HEK293 (cell line): ENCODE measurements around the gene SLC17A4.

Experiments
- CTCF ChIA-PET: fragments of 350-600 bp; formaldehyde crosslinking; extraction: SDS; loops from one replicate; lab custom pipeline; 2021; ENCODE audit warnings: antibody characterized with exemption; lab: Yijun Ruan, JAX
- POLR2A ChIA-PET: fragments of 300-600 bp; formaldehyde crosslinking; extraction: SDS; loops from one replicate; lab custom pipeline; 2020; ENCODE audit warnings: antibody characterized with exemption, inconsistent platforms; lab: Yijun Ruan, JAX
- H3K27ac ChIP-seq: fragments of 200-500 bp; sonication (Bioruptor generic); 2 replicates; pipeline ENCODE4 v1.5.1; 2014; ENCODE audit warnings: low read depth, low read length, control low read depth, inconsistent platforms; ENCODE audit errors: extremely low read depth
- H3K36me3 ChIP-seq, 2 experiments: fragments of 200-500 bp in 1 of 2; sonication (Bioruptor generic) in 1 of 2; 1 replicate in 1 of 2; 2 replicates in 1 of 2; pipeline ENCODE4 v1.5.1; 2014 to 2017; ENCODE audit warnings: inconsistent platforms in 2 of 2, low read length in 2 of 2; ENCODE audit not compliant: control insufficient read depth in 2 of 2, insufficient read depth in 1 of 2
- H3K4me1 ChIP-seq: fragments of 200-500 bp; sonication (Bioruptor generic); 2 replicates; pipeline ENCODE4 v1.5.1; 2014; ENCODE audit warnings: mild to moderate bottlenecking, low read length, inconsistent platforms; ENCODE audit not compliant: control insufficient read depth, insufficient read depth
- H3K4me3 ChIP-seq: 2 replicates; pipeline ENCODE4 v1.5.1; 2011; ENCODE audit warnings: low read depth, mild to moderate bottlenecking, control low read depth, low read length, moderate library complexity
- H3K9me3 ChIP-seq: fragments of 200-500 bp; sonication (Bioruptor generic); 2 replicates; pipeline ENCODE4 v1.5.1; 2014; ENCODE audit warnings: low read depth, low read length, inconsistent platforms; ENCODE audit not compliant: control insufficient read depth, insufficient read depth
- AEBP2 ChIP-seq: fragments of 450-650 bp; formaldehyde crosslinking; IDR thresholded peaks from 2 replicates; pipeline ENCODE4 v1.5.1; 2016; ENCODE audit warnings: missing biosample characterization, missing genetic modification characterization, borderline replicate concordance
- BCL11A ChIP-seq: fragments of 450-650 bp; formaldehyde crosslinking; IDR thresholded peaks from 2 replicates; pipeline ENCODE4 v1.5.1; 2016; ENCODE audit warnings: low read depth, missing biosample characterization, missing genetic modification characterization
- CTCF ChIP-seq: fragments of 450-650 bp; formaldehyde crosslinking; IDR thresholded peaks from 2 replicates; pipeline ENCODE4 v1.5.1; 2016; ENCODE audit warnings: missing biosample characterization, missing genetic modification characterization
- MYNN ChIP-seq: fragments of 450-650 bp; formaldehyde crosslinking; IDR thresholded peaks from 2 replicates; pipeline ENCODE4 v1.5.1; 2016; ENCODE audit warnings: missing biosample characterization, missing genetic modification characterization, borderline replicate concordance
- MZF1 ChIP-seq: fragments of 450-650 bp; formaldehyde crosslinking; IDR thresholded peaks from 2 replicates; pipeline ENCODE4 v1.5.1; 2017; ENCODE audit warnings: missing biosample characterization, missing genetic modification characterization, borderline replicate concordance
- SCRT2 ChIP-seq: fragments of 450-650 bp; formaldehyde crosslinking; IDR thresholded peaks from 2 replicates; pipeline ENCODE4 v1.5.1; 2016; ENCODE audit warnings: missing biosample characterization, missing genetic modification characterization
- SETDB1 ChIP-seq: IDR thresholded peaks from one replicate; pipeline ENCODE4 v1.6.1; 2017; ENCODE audit warnings: mild to moderate bottlenecking, low read length, moderate library complexity, mixed read lengths; ENCODE audit not compliant: insufficient read length
- SP2 ChIP-seq: fragments of 450-650 bp; formaldehyde crosslinking; IDR thresholded peaks from 2 replicates; pipeline ENCODE4 v1.5.1; 2016; ENCODE audit warnings: missing biosample characterization, missing genetic modification characterization
- ZBTB6 ChIP-seq: fragments of 450-650 bp; formaldehyde crosslinking; IDR thresholded peaks from 2 replicates; pipeline ENCODE4 v1.5.1; 2017; ENCODE audit warnings: missing biosample characterization, missing genetic modification characterization
- ZEB2 ChIP-seq: fragments of 450-650 bp; formaldehyde crosslinking; IDR thresholded peaks from 2 replicates; pipeline ENCODE4 v1.5.1; 2016; ENCODE audit warnings: missing biosample characterization, missing genetic modification characterization
- ZIC2 ChIP-seq: fragments of 450-650 bp; formaldehyde crosslinking; IDR thresholded peaks from 2 replicates; pipeline ENCODE4 v1.5.1; 2016; ENCODE audit warnings: missing biosample characterization, missing genetic modification characterization
- ZNF133 ChIP-seq: fragments of 450-650 bp; formaldehyde crosslinking; IDR thresholded peaks from 2 replicates; pipeline ENCODE4 v1.5.1; 2016; ENCODE audit warnings: missing biosample characterization, missing genetic modification characterization
- ZNF155 ChIP-seq: fragments of 450-650 bp; formaldehyde crosslinking; IDR thresholded peaks from 2 replicates; pipeline ENCODE4 v1.5.1; 2016; ENCODE audit warnings: missing biosample characterization, missing genetic modification characterization
- ZNF2 ChIP-seq: fragments of 450-650 bp; formaldehyde crosslinking; IDR thresholded peaks from 2 replicates; pipeline ENCODE4 v1.5.1; 2016; ENCODE audit warnings: missing biosample characterization, missing genetic modification characterization
- ZNF354C ChIP-seq: fragments of 450-650 bp; formaldehyde crosslinking; IDR thresholded peaks from 2 replicates; pipeline ENCODE4 v1.5.1; 2016; ENCODE audit warnings: missing biosample characterization, missing genetic modification characterization, low read depth, borderline replicate concordance
- ZNF362 ChIP-seq: fragments of 450-650 bp; formaldehyde crosslinking; IDR thresholded peaks from 2 replicates; pipeline ENCODE4 v1.5.1; 2016; ENCODE audit warnings: missing biosample characterization, missing genetic modification characterization
- ZNF391 ChIP-seq: fragments of 450-650 bp; formaldehyde crosslinking; IDR thresholded peaks from 2 replicates; pipeline ENCODE4 v1.5.1; 2016; ENCODE audit warnings: low read depth, missing biosample characterization, missing genetic modification characterization, borderline replicate concordance
- ZNF416 ChIP-seq: fragments of 450-650 bp; formaldehyde crosslinking; IDR thresholded peaks from 2 replicates; pipeline ENCODE4 v1.5.1; 2016; ENCODE audit warnings: missing biosample characterization, missing genetic modification characterization
- ZNF426 ChIP-seq: fragments of 450-650 bp; formaldehyde crosslinking; IDR thresholded peaks from 2 replicates; pipeline ENCODE4 v1.5.1; 2017; ENCODE audit warnings: missing biosample characterization, missing genetic modification characterization, mild to moderate bottlenecking, inconsistent platforms, moderate library complexity
- ZNF473 ChIP-seq: fragments of 450-650 bp; formaldehyde crosslinking; IDR thresholded peaks from 2 replicates; pipeline ENCODE4 v1.5.1; 2017; ENCODE audit warnings: missing biosample characterization, missing genetic modification characterization
- ZNF529 ChIP-seq: fragments of 450-650 bp; formaldehyde crosslinking; IDR thresholded peaks from 2 replicates; pipeline ENCODE4 v1.5.1; 2017; ENCODE audit warnings: missing genetic modification characterization, missing biosample characterization; ENCODE audit not compliant: insufficient replicate concordance
- ZNF544 ChIP-seq: fragments of 450-650 bp; formaldehyde crosslinking; IDR thresholded peaks from 2 replicates; pipeline ENCODE4 v1.5.0; 2017; ENCODE audit warnings: missing biosample characterization, missing genetic modification characterization
- ZNF654 ChIP-seq: fragments of 450-650 bp; formaldehyde crosslinking; IDR thresholded peaks from 2 replicates; pipeline ENCODE4 v1.5.1; 2016; ENCODE audit warnings: low read depth, missing biosample characterization, missing genetic modification characterization
- ZNF768 ChIP-seq: fragments of 450-650 bp; formaldehyde crosslinking; IDR thresholded peaks from 2 replicates; pipeline ENCODE4 v1.5.1; 2018; ENCODE audit warnings: missing biosample characterization, mild to moderate bottlenecking, missing genetic modification characterization
- ZXDB ChIP-seq: fragments of 450-650 bp; formaldehyde crosslinking; IDR thresholded peaks from 2 replicates; pipeline ENCODE4 v1.5.1; 2016; ENCODE audit warnings: missing biosample characterization, missing genetic modification characterization
- TF ChIP-seq, protein P1 (sequence below): fragments of 450-650 bp; formaldehyde crosslinking; IDR thresholded peaks from 2 replicates; pipeline ENCODE4 v1.5.1; 2016; ENCODE audit warnings: missing biosample characterization, missing genetic modification characterization

The SLC17A4 gene

GRCh38 chr6:25788305-25788922 is 33.9 kb downstream of the SLC17A4 start:
- TF ChIP-seq ZNF426 (tag by site-specific recombination) = no peak
- TF ChIP-seq ZNF654 (tag by site-specific recombination) = peak; percentile 41
- no peak for TF ChIP-seq ZEB2 (tag by site-specific recombination)
- TF ChIP-seq ZNF354C = no peak
- TF ChIP-seq, protein P1, sequence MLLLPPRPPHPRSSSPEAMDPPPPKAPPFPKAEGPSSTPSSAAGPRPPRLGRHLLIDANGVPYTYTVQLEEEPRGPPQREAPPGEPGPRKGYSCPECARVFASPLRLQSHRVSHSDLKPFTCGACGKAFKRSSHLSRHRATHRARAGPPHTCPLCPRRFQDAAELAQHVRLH (tag by site-specific recombination) = peak; percentile 51; the same call in 1 of the 2 replicates
- peak; percentile 29; the same call in 1 of the 2 replicates for TF ChIP-seq CTCF
- no peak for TF ChIP-seq ZNF544 (tag by site-specific recombination)
- no peak for TF ChIP-seq SP2 (tag by site-specific recombination)
- TF ChIP-seq MZF1 (tag by site-specific recombination) = 0 out of 2 replicates have a peak, but pooled peaks have one; percentile 21
- TF ChIP-seq ZNF362 = no peak
- ChIA-PET POLR2A (interaction anchor here (0.6 kb wide), 2 partner anchors 315 to 415 kb away, joined by 3 read pairs; a partner anchor contains a TSS), CTCF (interaction anchor here (0.6 to 2.9 kb wide), 56 partner anchors 8 to 309 kb away, joined by 3 to 27 read pairs (median 4); partner anchors contain the start of gene SLC17A1)
- no peak overlapping the region for H3K27ac ChIP-seq
- H3K4me3 ChIP-seq = no peak overlapping the region
- no peaks in the 10 kb centered on the region for H3K36me3 ChIP-seq
- H3K4me1 ChIP-seq = no peaks in the 10 kb centered on the region
- H3K9me3 ChIP-seq = no peaks in the 10 kb centered on the region

GRCh38 chr6:25789475-25789874 is 34.9 kb downstream of the SLC17A4 start:
- Histone ChIP-seq H3K4me3 (no peak overlapping the region), H3K4me1 (no peaks in the 10 kb centered on the region), H3K36me3 (no peaks in the 10 kb centered on the region), H3K9me3 (no peaks in the 10 kb centered on the region), H3K27ac (no peak overlapping the region)
- CTCF ChIA-PET = interaction anchor here (0.6 to 2.9 kb wide), 28 partner anchors 10 to 308 kb away, joined by 3 to 27 read pairs (median 4); partner anchors contain the start of gene SLC17A1
- POLR2A ChIA-PET = interaction anchor here (0.6 kb wide), 1 partner anchor 416 kb away, joined by 3 read pairs; no protein-coding TSS in a partner anchor
- 0 out of 2 replicates have a peak, but pooled peaks have one; percentile 42 for TF ChIP-seq SCRT2 (tag by site-specific recombination)
- TF ChIP-seq ZXDB (tag by site-specific recombination) = no peak
- no peak for TF ChIP-seq ZBTB6 (tag by site-specific recombination)

GRCh38 chr6:25792016-25792415 is 37.5 kb downstream of the SLC17A4 start:
- no peak overlapping the region for H3K27ac ChIP-seq
- H3K4me1 ChIP-seq = no peaks in the 10 kb centered on the region
- ChIA-PET POLR2A (no interaction called here), CTCF (interaction anchor here (1.3 to 2.0 kb wide), 2 partner anchors 29 to 98 kb away, joined by 4 read pairs; no protein-coding TSS in a partner anchor)
- H3K36me3 ChIP-seq = no peaks in the 10 kb centered on the region
- no peak overlapping the region for H3K4me3 ChIP-seq
- no peaks in the 10 kb centered on the region for H3K9me3 ChIP-seq
- TF ChIP-seq BCL11A (tag by site-specific recombination) (no peak), ZNF391 (tag by site-specific recombination) (no peak), ZNF473 (tag by site-specific recombination) (no peak), AEBP2 (tag by site-specific recombination) (no peak), MYNN (tag by site-specific recombination) (no peak), ZIC2 (tag by site-specific recombination) (no peak), ZNF2 (tag by site-specific recombination) (no peak), ZNF768 (no peak), ZNF416 (tag by site-specific recombination) (no peak), ZNF529 (no peak), ZNF155 (tag by site-specific recombination) (no peak), SETDB1 (no peak), ZNF133 (tag by site-specific recombination) (no peak)
